SK-N-SH treated with all-trans-retinoic acid at 6 μM for 48 hours (cell line): ENCODE measurements around the gene NTMT1.

Source experiments
- ATAC-seq: fragments of 200-7000 bp; cut with Tn5 transposase; 3 replicates; pipeline ENCODE4 v1.9.1; 2020; ENCODE audit warnings: mild to moderate bottlenecking, moderate library complexity
- ARNTL ChIP-seq: fragments of 450-650 bp; formaldehyde crosslinking; IDR thresholded peaks from 2 replicates; pipeline ENCODE4 v1.5.0; 2020; ENCODE audit warnings: low read depth, mild to moderate bottlenecking, moderate library complexity, borderline replicate concordance
- BACH2 ChIP-seq: fragments of 250-450 bp; sonication (Bioruptor Pico); IDR thresholded peaks from 2 replicates; pipeline ENCODE4 v1.9.0; 2021; ENCODE audit warnings: mild to moderate bottlenecking, borderline replicate concordance
- CSDC2 ChIP-seq: fragments of 250-450 bp; sonication (Bioruptor Pico); IDR thresholded peaks from 2 replicates; pipeline ENCODE4 v1.5.0; 2020; ENCODE audit warnings: mild to moderate bottlenecking, moderate library complexity
- GLIS3 ChIP-seq: fragments of 250-450 bp; sonication (Bioruptor Pico); IDR thresholded peaks from 2 replicates; pipeline ENCODE4 v1.5.0; 2020; ENCODE audit warnings: mild to moderate bottlenecking, moderate library complexity
- OSR1 ChIP-seq: fragments of 250-450 bp; sonication (Bioruptor Pico); IDR thresholded peaks from 2 replicates; pipeline ENCODE4 v1.8.0; 2022; ENCODE audit warnings: moderate library complexity, mild to moderate bottlenecking, inconsistent platforms
- POU6F1 ChIP-seq: fragments of 250-450 bp; sonication (Bioruptor Pico); IDR thresholded peaks from 2 replicates; pipeline ENCODE4 v1.8.0; 2021; ENCODE audit warnings: low read depth, mild to moderate bottlenecking, moderate library complexity, borderline replicate concordance
- PPARA ChIP-seq: fragments of 250-450 bp; sonication (Bioruptor Pico); IDR thresholded peaks from 2 replicates; pipeline ENCODE4 v1.5.0; 2020; ENCODE audit warnings: mild to moderate bottlenecking, borderline replicate concordance
- SNAI2 ChIP-seq: fragments of 250-450 bp; sonication (Bioruptor Pico); IDR thresholded peaks from 2 replicates; pipeline ENCODE4 v1.5.0; 2020; ENCODE audit warnings: mild to moderate bottlenecking, moderate library complexity
- TCF4 ChIP-seq: fragments of 250-450 bp; sonication (Bioruptor Pico); IDR thresholded peaks from 2 replicates; pipeline ENCODE4 v1.8.0; 2021; ENCODE audit warnings: mild to moderate bottlenecking, moderate library complexity, borderline replicate concordance
- TOX ChIP-seq: fragments of 250-450 bp; sonication (Bioruptor Pico); IDR thresholded peaks from 2 replicates; pipeline ENCODE4 v1.8.0; 2021; ENCODE audit warnings: mild to moderate bottlenecking, moderate library complexity, borderline replicate concordance
- TSHZ2 ChIP-seq: fragments of 250-450 bp; sonication (Bioruptor Pico); IDR thresholded peaks from 2 replicates; pipeline ENCODE4 v1.5.0; 2020; ENCODE audit warnings: mild to moderate bottlenecking, moderate library complexity
- ZFP3 ChIP-seq: fragments of 250-450 bp; sonication (Bioruptor Pico); IDR thresholded peaks from 2 replicates; pipeline ENCODE4 v1.5.0; 2020; ENCODE audit warnings: mild to moderate bottlenecking, moderate library complexity
- ZFP30 ChIP-seq: fragments of 450-650 bp; formaldehyde crosslinking; IDR thresholded peaks from 2 replicates; pipeline ENCODE4 v1.5.0; 2022; ENCODE audit warnings: mild to moderate bottlenecking, moderate library complexity
- ZNF565 ChIP-seq: fragments of 450-650 bp; formaldehyde crosslinking; conservative IDR thresholded peaks from 2 replicates; pipeline ENCODE4 v1.5.0; 2020; ENCODE audit warnings: low read depth, mild to moderate bottlenecking, moderate library complexity
- ZNF70 ChIP-seq: fragments of 450-650 bp; formaldehyde crosslinking; IDR thresholded peaks from 2 replicates; pipeline ENCODE4 v1.5.0; 2020; ENCODE audit warnings: mild to moderate bottlenecking, moderate library complexity
- ZNF8 ChIP-seq: fragments of 450-650 bp; formaldehyde crosslinking; IDR thresholded peaks from 2 replicates; pipeline ENCODE4 v1.5.0; 2020; ENCODE audit warnings: mild to moderate bottlenecking, moderate library complexity
- TF ChIP-seq, protein P1 (sequence below): fragments of 250-450 bp; sonication (Bioruptor Pico); IDR thresholded peaks from 2 replicates; pipeline ENCODE4 v1.5.1; 2020; ENCODE audit warnings: low read depth, mild to moderate bottlenecking, moderate library complexity
- TF ChIP-seq, protein P2 (sequence below): fragments of 250-450 bp; sonication (Bioruptor Pico); IDR thresholded peaks from 2 replicates; pipeline ENCODE4 v1.5.1; 2021; ENCODE audit warnings: mild to moderate bottlenecking, moderate library complexity
- TF ChIP-seq, protein P3 (sequence below): fragments of 250-450 bp; sonication (Bioruptor Pico); IDR thresholded peaks from 2 replicates; pipeline ENCODE4 v1.8.0; 2020; ENCODE audit warnings: mild to moderate bottlenecking, moderate library complexity, borderline replicate concordance

Gene NTMT1

DNA sequence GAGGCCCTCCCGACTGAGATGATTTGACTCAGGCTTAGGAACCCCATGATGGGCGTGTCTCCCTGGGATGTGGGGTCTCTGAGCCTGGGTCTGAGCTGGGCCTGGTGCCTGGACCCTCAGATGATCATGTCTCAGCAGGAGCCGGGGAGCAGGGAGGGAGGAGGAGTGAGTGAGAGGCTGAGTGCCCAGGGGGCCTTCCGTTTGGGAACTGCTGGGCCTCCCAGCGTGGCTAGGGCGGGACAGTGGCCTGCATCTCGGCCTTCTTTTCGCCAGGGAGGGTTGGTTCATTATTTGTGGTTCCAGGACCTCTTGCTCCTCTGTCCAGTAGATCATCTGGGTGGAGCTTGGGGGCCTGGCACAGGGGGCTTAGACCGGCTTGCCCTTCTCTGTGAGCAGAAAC is 45.1 kb downstream of the NTMT1 start:
- TF ChIP-seq CSDC2 (no peak), ZNF565 (CRISPR knock-in tag) (no peak), OSR1 (CRISPR knock-in tag) (no peak), PPARA (CRISPR knock-in tag) (no peak)
- ATAC-seq: no peak

- no peak for ATAC-seq
- TF ChIP-seq, protein P1, sequence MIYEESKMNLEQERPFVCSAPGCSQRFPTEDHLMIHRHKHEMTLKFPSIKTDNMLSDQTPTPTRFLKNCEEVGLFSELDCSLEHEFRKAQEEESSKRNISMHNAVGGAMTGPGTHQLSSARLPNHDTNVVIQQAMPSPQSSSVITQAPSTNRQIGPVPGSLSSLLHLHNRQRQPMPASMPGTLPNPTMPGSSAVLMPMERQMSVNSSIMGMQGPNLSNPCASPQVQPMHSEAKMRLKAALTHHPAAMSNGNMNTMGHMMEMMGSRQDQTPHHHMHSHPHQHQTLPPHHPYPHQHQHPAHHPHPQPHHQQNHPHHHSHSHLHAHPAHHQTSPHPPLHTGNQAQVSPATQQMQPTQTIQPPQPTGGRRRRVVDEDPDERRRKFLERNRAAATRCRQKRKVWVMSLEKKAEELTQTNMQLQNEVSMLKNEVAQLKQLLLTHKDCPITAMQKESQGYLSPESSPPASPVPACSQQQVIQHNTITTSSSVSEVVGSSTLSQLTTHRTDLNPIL (CRISPR knock-in tag): no peak
- TF ChIP-seq TOX (CRISPR knock-in tag) (no peak), POU6F1 (CRISPR knock-in tag) (no peak), TSHZ2 (CRISPR knock-in tag) (no peak), ARNTL (CRISPR knock-in tag) (no peak), OSR1 (CRISPR knock-in tag) (no peak), TCF4 (no peak), GLIS3 (CRISPR knock-in tag) (no peak), BACH2 (CRISPR knock-in tag) (no peak)
These were observed 45.6 kb downstream of the NTMT1 start for GRCh38 chr9:129671519-129671918.

- TF ChIP-seq SNAI2 (CRISPR knock-in tag): no peak
- TF ChIP-seq ARNTL (CRISPR knock-in tag): no peak
- no peak for TF ChIP-seq GLIS3 (CRISPR knock-in tag)
- no peak for TF ChIP-seq OSR1 (CRISPR knock-in tag)
- no peak for TF ChIP-seq TCF4
- TF ChIP-seq CSDC2: no peak
- TF ChIP-seq ZNF8 (CRISPR knock-in tag): no peak
- TF ChIP-seq, protein P2, sequence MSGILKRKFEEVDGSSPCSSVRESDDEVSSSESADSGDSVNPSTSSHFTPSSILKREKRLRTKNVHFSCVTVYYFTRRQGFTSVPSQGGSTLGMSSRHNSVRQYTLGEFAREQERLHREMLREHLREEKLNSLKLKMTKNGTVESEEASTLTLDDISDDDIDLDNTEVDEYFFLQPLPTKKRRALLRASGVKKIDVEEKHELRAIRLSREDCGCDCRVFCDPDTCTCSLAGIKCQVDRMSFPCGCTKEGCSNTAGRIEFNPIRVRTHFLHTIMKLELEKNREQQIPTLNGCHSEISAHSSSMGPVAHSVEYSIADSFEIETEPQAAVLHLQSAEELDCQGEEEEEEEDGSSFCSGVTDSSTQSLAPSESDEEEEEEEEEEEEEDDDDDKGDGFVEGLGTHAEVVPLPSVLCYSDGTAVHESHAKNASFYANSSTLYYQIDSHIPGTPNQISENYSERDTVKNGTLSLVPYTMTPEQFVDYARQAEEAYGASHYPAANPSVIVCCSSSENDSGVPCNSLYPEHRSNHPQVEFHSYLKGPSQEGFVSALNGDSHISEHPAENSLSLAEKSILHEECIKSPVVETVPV: no peak
- TF ChIP-seq TSHZ2 (CRISPR knock-in tag): no peak
- no peak for TF ChIP-seq ZNF70 (CRISPR knock-in tag)
- TF ChIP-seq, protein P3, sequence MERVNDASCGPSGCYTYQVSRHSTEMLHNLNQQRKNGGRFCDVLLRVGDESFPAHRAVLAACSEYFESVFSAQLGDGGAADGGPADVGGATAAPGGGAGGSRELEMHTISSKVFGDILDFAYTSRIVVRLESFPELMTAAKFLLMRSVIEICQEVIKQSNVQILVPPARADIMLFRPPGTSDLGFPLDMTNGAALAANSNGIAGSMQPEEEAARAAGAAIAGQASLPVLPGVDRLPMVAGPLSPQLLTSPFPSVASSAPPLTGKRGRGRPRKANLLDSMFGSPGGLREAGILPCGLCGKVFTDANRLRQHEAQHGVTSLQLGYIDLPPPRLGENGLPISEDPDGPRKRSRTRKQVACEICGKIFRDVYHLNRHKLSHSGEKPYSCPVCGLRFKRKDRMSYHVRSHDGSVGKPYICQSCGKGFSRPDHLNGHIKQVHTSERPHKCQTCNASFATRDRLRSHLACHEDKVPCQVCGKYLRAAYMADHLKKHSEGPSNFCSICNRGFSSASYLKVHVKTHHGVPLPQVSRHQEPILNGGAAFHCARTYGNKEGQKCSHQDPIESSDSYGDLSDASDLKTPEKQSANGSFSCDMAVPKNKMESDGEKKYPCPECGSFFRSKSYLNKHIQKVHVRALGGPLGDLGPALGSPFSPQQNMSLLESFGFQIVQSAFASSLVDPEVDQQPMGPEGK (CRISPR knock-in tag): no peak
- TF ChIP-seq POU6F1 (CRISPR knock-in tag): no peak
- no peak for TF ChIP-seq ZFP30
- no peak for TF ChIP-seq ZFP3 (CRISPR knock-in tag)
- no peak for TF ChIP-seq PPARA (CRISPR knock-in tag)
- ATAC-seq: no peak
These were observed 46.7 kb downstream of the NTMT1 start for GRCh38 chr9:129672702-129673101.
